Esophagus squamous epithelium (tissue), 5 donors: ENCODE results near the gene KLRB1. TPM values are rescaled to one million over a fixed set of nuclear protein-coding genes. Genes with fewer than 3 reads are reported as not detected.
A peak's percentile ranks its signal among the peaks of the same experiment; 100 is the strongest.

Source experiments
- DNase-seq: peaks from one replicate; lab custom pipeline; 2025; lab: John Stamatoyannopoulos, UW
- H3K27ac ChIP-seq, 4 donors: fragments of 200-600 bp; sonication (generic); one replicate each; pipeline ENCODE4 v1.5.1; 2016 to 2019; ENCODE audit warnings: mild to moderate bottlenecking in 1 of 4
- H3K27me3 ChIP-seq, 4 donors: fragments of 200-600 bp; sonication (generic); 1 replicate in 3 of 4; 2 replicates in 1 of 4; pipeline versions ENCODE4 v1.5.1 to v1.6.0; 2017 to 2021; ENCODE audit warnings: antibody characterized with exemption in 1 of 4
- H3K36me3 ChIP-seq, 3 donors: fragments of 200-600 bp; sonication (generic); one replicate each; pipeline ENCODE4 v1.5.1; 2016 to 2019
- H3K4me1 ChIP-seq, 3 donors: fragments of 200-600 bp; sonication (generic); one replicate each; pipeline ENCODE4 v1.5.1; 2017 to 2019
- H3K4me3 ChIP-seq, 4 donors: fragments of 200-600 bp; sonication (generic); 1 replicate in 3 of 4; 2 replicates in 1 of 4; pipeline ENCODE4 v1.5.1; 2016 to 2019; ENCODE audit warnings: mild to moderate bottlenecking in 2 of 4, moderate library complexity in 1 of 4
- H3K9me3 ChIP-seq, 3 donors: fragments of 200-600 bp; sonication (generic); one replicate each; pipeline ENCODE4 v1.5.1; 2016 to 2019
- CTCF ChIP-seq, 6 experiments: fragments of 450-650 bp in 4 of 6; fragments of 200-600 bp in 2 of 6; sonication (generic) in 2 of 6; IDR thresholded peaks; one replicate each; pipeline ENCODE4 v1.5.1; 2016 to 2019; ENCODE audit warnings: antibody characterized with exemption in 6 of 6, mild to moderate bottlenecking in 4 of 6, moderate library complexity in 4 of 6
- POLR2A ChIP-seq, 4 donors: fragments of 450-650 bp; IDR thresholded peaks; one replicate each; pipeline ENCODE4 v1.6.1; 2017; ENCODE audit warnings: antibody characterized with exemption in 4 of 4, mild to moderate bottlenecking in 4 of 4, moderate library complexity in 3 of 4
- WGBS, 2 donors: methylation state at CpG; one replicate each; pipeline ENCODE4 v1.1.5; 2018; 5-methylcytosine and 5-hydroxymethylcytosine counted together
- intact Hi-C: fragments of 100-400 bp; cut with DNase I; formaldehyde crosslinking; loops from one replicate; pipeline ENCODE4 v1.15.0; 2022
- total RNA-seq, 4 donors: library from RNA; depleted of rRNA; stranded (reverse); fragments of >200 nt; gene quantifications; one replicate each; pipeline ENCODE4 v1.1.0, GENCODE V29; 2016
- donor health status: DM: yes; HTN: yes; CAD: no.

Gene KLRB1
- total RNA-seq, 4 donors from 2014 or later: 0.70 to 2.7 (median 0.97) TPM; not detected in 1

- WGBS, 2 donors: 18 to 33% methylated on average over 2 of the region's 2 CpGs
- H3K9me3 ChIP-seq: no peaks in the 10 kb centered on the region
- peaks cover 0 to 13% (median 5%) of the 10 kb centered on the region in 3 donors for H3K4me1 ChIP-seq
- H3K27ac ChIP-seq: no peak overlapping the region
- DNase-seq: no peak
- H3K4me3 ChIP-seq: no peak overlapping the region
- intact Hi-C loops: no loop called here
- no peaks in the 10 kb centered on the region for H3K27me3 ChIP-seq
- TF ChIP-seq POLR2A (IDR thresholded peaks at IDR 0.05) (no peak), CTCF (IDR thresholded peaks at IDR 0.05) (peak; percentile 15 to 82 (median 70))
- no peaks in the 10 kb centered on the region for H3K36me3 ChIP-seq
Observed at GRCh38 chr12:9634177-9634803, 26.6 kb upstream of the KLRB1 start.

DNA sequence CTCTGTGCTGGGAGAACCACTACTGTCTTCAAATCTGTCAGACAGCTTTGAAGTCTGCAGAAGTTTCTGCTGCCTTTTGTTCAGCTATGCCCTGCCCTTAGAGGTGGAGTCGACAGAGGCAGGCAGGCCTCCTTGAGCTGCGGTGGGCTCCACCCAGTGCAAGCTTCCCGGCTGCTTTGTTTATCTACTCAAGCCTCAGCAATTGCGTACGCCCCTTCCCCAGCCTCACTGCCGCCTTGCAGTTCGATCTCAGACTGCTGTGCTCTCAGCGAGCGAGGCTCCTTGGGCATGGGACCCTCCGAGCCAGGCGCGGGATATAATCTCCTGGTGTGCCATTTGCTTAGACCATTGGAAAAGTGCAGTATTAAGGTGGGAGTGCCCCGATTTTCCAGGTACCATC lies 25.1 kb upstream of the KLRB1 start:
- no peak for DNase-seq
- Histone ChIP-seq H3K4me3 (no peak overlapping the region), H3K27me3 (no peaks in the 10 kb centered on the region), H3K9me3 (no peaks in the 10 kb centered on the region), H3K27ac (no peak overlapping the region), H3K4me1 (no peaks in the 10 kb centered on the region), H3K36me3 (no peaks in the 10 kb centered on the region)
- 87 to 92% methylated on average over 6 to 9 of the region's 13 CpGs for WGBS, 2 donors
- intact Hi-C loops: no loop called here
- TF ChIP-seq CTCF (IDR thresholded peaks at IDR 0.05) (no peak), POLR2A (IDR thresholded peaks at IDR 0.05) (no peak)

- intact Hi-C loops: no loop called here
- WGBS, 2 donors: 73 to 81% methylated on average over 2 of the region's 2 CpGs
- Histone ChIP-seq H3K4me1 (no peaks in the 10 kb centered on the region), H3K4me3 (no peak overlapping the region), H3K27me3 (no peaks in the 10 kb centered on the region), H3K9me3 (no peaks in the 10 kb centered on the region), H3K27ac (no peak overlapping the region), H3K36me3 (no peaks in the 10 kb centered on the region)
- no peak for DNase-seq
- TF ChIP-seq POLR2A (IDR thresholded peaks at IDR 0.05) (no peak), CTCF (IDR thresholded peaks at IDR 0.05) (no peak)
Observed at GRCh38 chr12:9626821-9627220, 19.1 kb upstream of the KLRB1 start.

GRCh38 chr12:9626291-9626690 lies 18.6 kb upstream of the KLRB1 start:
- H3K9me3 ChIP-seq: no peaks in the 10 kb centered on the region
- no peaks in the 10 kb centered on the region for H3K36me3 ChIP-seq
- H3K4me1 ChIP-seq: no peaks in the 10 kb centered on the region
- no peak for DNase-seq
- intact Hi-C loops: no loop called here
- H3K27me3 ChIP-seq: no peaks in the 10 kb centered on the region
- no peak for TF ChIP-seq POLR2A (IDR thresholded peaks at IDR 0.05)
- no peak for TF ChIP-seq CTCF (IDR thresholded peaks at IDR 0.05)
- no peak overlapping the region for H3K27ac ChIP-seq
- no peak overlapping the region for H3K4me3 ChIP-seq

DNA sequence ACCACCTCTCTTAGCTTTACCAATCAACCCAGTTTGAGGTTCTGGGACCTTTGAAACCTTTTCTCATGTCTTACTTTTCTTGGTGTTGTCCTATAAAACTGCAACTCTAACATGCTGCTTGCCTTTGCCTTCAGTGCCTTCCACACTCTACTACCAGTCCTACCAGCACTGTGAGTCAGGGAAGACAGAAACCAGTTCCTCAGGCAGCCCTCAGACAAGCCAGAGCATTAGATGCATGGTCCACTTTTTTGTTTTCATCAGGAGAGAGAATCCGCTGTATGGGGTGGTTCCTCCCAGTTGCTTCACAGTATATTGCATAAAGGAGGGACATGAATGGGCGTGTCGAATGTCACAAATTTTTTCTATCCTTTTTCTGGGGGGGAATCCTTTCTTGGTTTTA lies 17.3 kb upstream of the KLRB1 start:
- Histone ChIP-seq H3K36me3 (no peaks in the 10 kb centered on the region), H3K4me3 (no peak overlapping the region), H3K27me3 (no peaks in the 10 kb centered on the region), H3K4me1 (no peaks in the 10 kb centered on the region), H3K27ac (no peak overlapping the region), H3K9me3 (no peaks in the 10 kb centered on the region)
- TF ChIP-seq POLR2A (IDR thresholded peaks at IDR 0.05) (no peak), CTCF (IDR thresholded peaks at IDR 0.05) (no peak)
- intact Hi-C loops: no loop called here
- no peak for DNase-seq
- 63 to 87% methylated on average over 3 of the region's 3 CpGs for WGBS, 2 donors
